ENCODE measurements around the gene OR8B12.

DNA sequence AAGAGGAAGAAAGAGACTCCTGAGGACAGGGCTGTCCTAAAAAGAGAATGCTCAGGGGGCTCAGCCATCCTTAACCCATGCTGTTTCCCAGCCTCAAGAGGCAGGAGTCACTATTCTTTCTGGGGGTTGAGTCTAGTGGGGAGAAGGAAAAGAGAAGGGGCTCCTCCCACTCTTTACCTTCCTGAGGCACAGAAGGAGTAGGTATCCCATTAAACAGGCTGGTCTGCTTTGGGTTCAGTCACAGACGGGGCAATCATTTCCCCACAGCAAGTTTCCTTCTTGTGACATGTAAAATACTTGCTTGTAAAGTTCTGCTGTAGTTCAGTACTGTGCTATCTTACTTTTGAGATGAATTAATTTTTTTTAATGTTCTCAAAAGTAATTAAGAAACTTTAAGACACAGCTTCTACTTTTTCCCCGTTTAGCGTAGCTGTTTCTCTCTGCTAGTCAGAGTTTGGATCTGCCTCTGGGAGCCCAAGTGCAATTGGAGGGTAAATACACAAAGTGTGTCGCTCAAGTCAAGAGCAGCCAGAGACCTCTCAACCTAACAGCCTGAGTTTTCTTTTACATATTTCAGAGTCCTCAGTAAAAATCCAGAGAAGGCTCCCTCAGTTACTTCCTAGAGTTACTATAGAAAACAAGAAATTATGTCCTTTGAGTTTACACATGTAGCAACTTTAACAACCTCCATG lies 41.4 kb upstream of the OR8B12 start:
- TF ChIP-seq POLR2A (IDR thresholded peaks at IDR 0.05; ENCODE audit: low read depth, low read length), result no peak
- TF ChIP-seq POLR2AphosphoS5 (IDR thresholded peaks at IDR 0.05; ENCODE audit: low read depth, low read length), result no peak

All from GM12891 (cell line).